Renal pelvis (tissue), 12 donors: Measurements from ENCODE around the gene MORC4. TPM values are rescaled to one million over a fixed set of nuclear protein-coding genes. Genes with fewer than 3 reads are reported as not detected.
A peak's percentile ranks its signal among the peaks of the same experiment; 100 is the strongest.
"Not testable (repeated sequence)": the region's sequence is repeated elsewhere in the genome, so short reads cannot be mapped to it uniquely, and the experiment has no call there.

Experiments
- DNase-seq: peaks from one replicate; pipeline ENCODE4 v3.0.0-alpha.2; 2013
- long read RNA-seq, 16 experiments: transcript quantifications; one replicate each; lab custom pipeline, GENCODE V29; 2026
- polyA plus RNA-seq, 3 donors: library from polyadenylated mRNA; unstranded; fragments of 120-200 nt; gene quantifications; one replicate each; pipeline ENCODE4 v1.2.1, GENCODE V29; 2013; ENCODE audit not compliant: insufficient read length in 3 of 3

Gene MORC4
- 10 to 100 TPM; 18.3 to 20.8 (median 19.7) TPM for polyA plus RNA-seq
- long read RNA-seq, donor 1, partial matches to known transcripts = 0 of 5 reads
- long read RNA-seq, donor 1, other reads (novel, unspliced or antisense) = 0 of 5 reads
- long read RNA-seq, donor 2, partial matches to known transcripts = 0 of 3 reads
- long read RNA-seq, donor 2, other reads (novel, unspliced or antisense) = 0 of 3 reads
- long read RNA-seq, donor 3 = 0 reads
- long read RNA-seq, donor 4 = 0 reads
- long read RNA-seq, donor 5, partial matches to known transcripts = 0 of 2 reads
- long read RNA-seq, donor 5, other reads (novel, unspliced or antisense) = 0 of 2 reads
- long read RNA-seq, donor 6, partial matches to known transcripts = 26 of 27 reads
- long read RNA-seq, donor 6, other reads (novel, unspliced or antisense) = 0 of 27 reads
- long read RNA-seq, donor 7, partial matches to known transcripts = 0 of 1 reads
- long read RNA-seq, donor 7, other reads (novel, unspliced or antisense) = 0 of 1 reads
- long read RNA-seq, donor 8, partial matches to known transcripts = 0 of 1 reads
- long read RNA-seq, donor 8, other reads (novel, unspliced or antisense) = 0 of 1 reads
- long read RNA-seq, donor 9, partial matches to known transcripts = 0 of 3 reads
- long read RNA-seq, donor 9, other reads (novel, unspliced or antisense) = 0 of 3 reads
- long read RNA-seq, donor 10, partial matches to known transcripts = 0 of 3 reads
- long read RNA-seq, donor 10, other reads (novel, unspliced or antisense) = 0 of 3 reads
- long read RNA-seq, donor 11, partial matches to known transcripts = 0 of 1 reads
- long read RNA-seq, donor 11, other reads (novel, unspliced or antisense) = 0 of 1 reads
- long read RNA-seq, donor 12, partial matches to known transcripts = 0 of 4 reads
- long read RNA-seq, donor 12, other reads (novel, unspliced or antisense) = 0 of 4 reads
- long read RNA-seq, donor 13, partial matches to known transcripts = 0 of 1 reads
- long read RNA-seq, donor 13, other reads (novel, unspliced or antisense) = 0 of 1 reads
- long read RNA-seq, donor 14, partial matches to known transcripts = 0 of 2 reads
- long read RNA-seq, donor 14, other reads (novel, unspliced or antisense) = 0 of 2 reads
- long read RNA-seq, donor 15, partial matches to known transcripts = 28 of 30 reads
- long read RNA-seq, donor 15, other reads (novel, unspliced or antisense) = 0 of 30 reads
- long read RNA-seq, donor 16, partial matches to known transcripts = 0 of 2 reads
- long read RNA-seq, donor 16, other reads (novel, unspliced or antisense) = 0 of 2 reads

DNA sequence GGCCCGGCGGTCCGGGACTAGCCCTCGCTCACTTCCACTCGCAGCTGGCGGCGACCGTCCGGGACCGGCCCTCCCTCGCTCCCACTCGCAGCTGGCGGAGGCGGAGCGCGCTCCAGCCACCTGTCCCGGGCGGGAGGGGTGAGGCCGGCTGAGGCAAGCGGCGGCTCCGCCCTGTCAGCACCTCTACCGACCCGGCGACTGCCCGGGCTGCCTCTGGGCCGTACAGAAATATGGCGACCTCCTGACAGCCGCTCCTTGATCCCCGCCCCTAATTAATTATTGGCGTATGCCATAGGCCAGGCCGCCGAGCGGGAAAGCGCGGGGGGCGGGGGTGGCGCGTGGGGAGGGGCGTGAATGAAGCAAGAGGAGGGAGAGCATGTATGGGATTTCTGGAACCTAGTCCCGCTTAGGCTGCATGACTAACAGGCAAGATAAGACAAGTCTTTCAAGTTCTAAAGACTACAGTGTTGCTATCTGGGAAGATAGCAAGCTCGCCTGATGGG is at the start of gene MORC4:
MORC4 (minus strand) TSS at position 200 of the 503 bp plus-strand sequence. CDS start 243 bp downstream, outside the sequence.
- DNase-seq = peak; percentile 52

GRCh38 chrX:107047622-107048021 is 47.6 kb upstream of the MORC4 start:
- no peak for DNase-seq

GRCh38 chrX:107029752-107030151 is 29.7 kb upstream of the MORC4 start:
- no peak for DNase-seq

- DNase-seq = peak; percentile 10
Observed at GRCh38 chrX:107025545-107025944, 25.5 kb upstream of the MORC4 start.

GRCh38 chrX:107014936-107015335 is 14.9 kb upstream of the MORC4 start:
- no peak for DNase-seq

- no peak for DNase-seq
Observed at GRCh38 chrX:107008034-107008433, 8.0 kb upstream of the MORC4 start.

- DNase-seq = peak; percentile 31
Observed at GRCh38 chrX:106999002-106999975, 723 bp downstream of the MORC4 start.

GRCh38 chrX:106997611-106998010 is 2.4 kb downstream of the MORC4 start:
- no peak for DNase-seq

DNA sequence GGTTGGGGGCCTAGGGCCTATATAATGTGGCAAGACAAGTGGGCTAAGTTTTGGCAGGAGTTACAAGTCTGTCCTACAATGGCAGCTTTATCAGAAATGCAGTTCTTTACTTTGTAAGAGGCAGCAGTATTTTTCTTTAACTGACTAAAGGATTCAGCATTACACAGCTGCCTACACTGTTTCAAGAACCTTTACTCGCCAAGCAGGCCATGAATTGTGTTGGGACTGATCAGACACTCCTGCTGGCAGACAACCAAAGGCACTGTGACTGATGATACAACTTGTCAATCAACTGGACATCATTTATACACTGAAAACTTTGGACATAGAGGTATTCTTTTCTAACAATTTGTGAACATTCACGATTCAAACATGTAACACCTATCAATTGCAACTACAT is 4.3 kb downstream of the MORC4 start:
- no peak for DNase-seq

DNA sequence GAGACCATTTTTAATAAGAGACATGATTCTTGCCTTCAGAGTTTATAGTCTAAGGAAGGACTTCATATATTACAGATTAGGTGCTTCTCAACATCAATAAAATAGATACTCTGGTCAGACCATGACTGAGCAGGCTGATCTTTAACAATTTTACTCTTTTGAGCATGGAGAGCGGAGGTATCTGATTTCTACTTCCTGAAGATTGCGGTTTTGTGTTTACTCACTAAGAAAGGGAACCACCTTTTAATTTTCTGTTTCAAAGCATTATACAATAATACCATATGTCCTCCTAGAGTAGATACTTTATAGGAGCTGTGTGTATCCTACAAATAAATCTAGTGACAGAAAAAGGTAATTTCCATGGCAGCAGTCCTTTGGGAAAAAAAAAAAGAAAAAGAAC is 12.5 kb downstream of the MORC4 start:
- no peak for DNase-seq

DNA sequence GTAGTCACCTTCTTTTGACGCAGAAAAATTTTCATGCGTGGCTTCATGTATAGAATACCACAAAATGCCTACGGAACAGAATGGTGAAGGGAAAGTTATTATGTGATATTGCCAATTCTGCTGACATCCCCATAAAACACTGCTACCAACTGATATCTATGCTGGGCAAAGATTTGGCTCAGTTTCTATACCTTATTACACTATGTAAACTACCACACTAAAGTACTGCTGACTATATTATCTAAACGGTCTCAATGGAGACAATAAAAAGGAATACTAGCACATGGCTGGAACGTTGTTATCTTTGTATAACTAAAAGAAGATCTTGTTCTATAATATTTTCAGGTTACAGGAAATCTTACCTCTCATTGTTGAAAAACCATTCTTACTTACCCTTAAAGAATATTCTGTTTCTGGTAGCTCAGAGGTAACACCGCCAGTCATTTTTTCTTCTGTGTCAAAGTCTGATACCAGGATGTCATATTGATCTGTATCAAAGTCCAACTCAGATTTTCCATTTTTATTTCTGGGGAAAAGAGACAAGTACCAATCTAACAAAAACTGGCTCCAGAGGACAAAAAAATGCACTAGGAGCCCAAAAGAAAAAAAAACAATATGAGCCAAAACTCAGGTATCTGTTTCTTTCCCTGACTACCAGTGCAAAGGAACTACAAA is 18.9 kb downstream of the MORC4 start:
- DNase-seq = no peak

GRCh38 chrX:106976416-106976815 is 23.6 kb downstream of the MORC4 start:
- no peak for DNase-seq

DNA sequence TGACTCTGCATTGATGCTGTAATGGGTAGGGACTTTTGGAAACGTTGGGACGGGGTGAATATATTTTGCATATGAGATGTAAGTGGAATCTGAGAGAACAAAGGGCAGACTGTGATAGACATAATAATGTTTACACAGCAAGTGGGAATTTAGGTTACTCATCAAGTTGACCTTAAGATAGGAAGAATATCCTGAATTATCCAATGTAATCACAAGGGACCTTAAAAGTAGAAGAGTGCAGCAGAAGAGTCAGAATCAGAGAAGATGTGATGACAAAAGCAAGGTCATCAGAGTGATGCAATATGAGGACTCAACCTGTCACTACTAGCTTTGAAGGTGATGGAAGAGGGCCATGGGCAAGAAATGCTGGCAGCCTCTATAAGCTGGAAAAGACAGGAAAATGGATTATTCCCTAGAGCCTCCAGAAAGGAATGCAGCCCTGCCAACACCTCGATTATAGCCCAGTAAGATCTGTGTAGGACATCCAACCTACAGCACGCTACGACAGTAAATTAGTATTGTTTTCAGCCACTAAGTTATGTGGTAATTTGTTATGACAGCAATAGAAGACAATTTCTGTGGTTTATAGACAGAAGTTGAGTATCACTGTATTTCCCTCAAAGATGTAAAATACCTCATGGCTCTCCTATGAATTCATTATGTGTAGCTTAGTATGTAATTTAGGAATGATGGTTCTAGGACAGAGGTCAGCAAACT is 26.4 kb downstream of the MORC4 start:
- DNase-seq = no peak

DNA sequence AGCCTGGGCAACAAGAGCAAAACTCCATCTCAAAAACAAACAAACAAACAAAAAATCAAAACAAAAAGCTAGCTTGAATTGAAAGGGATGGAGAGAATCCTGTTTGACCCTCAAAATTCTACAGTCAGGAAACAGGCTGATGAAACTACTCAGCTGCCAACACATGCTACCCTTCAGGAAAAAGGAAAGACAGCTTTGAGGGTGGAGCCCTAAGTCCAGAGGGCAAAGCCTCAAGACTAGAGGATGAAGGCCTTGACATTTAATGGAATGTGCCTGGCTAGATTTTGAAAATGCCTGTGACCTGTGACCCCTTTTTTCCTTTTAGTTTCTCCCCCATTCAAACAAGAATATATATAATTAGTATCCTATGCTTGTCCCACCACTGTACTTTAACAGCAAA is 27.1 kb downstream of the MORC4 start:
- DNase-seq = no peak

DNA sequence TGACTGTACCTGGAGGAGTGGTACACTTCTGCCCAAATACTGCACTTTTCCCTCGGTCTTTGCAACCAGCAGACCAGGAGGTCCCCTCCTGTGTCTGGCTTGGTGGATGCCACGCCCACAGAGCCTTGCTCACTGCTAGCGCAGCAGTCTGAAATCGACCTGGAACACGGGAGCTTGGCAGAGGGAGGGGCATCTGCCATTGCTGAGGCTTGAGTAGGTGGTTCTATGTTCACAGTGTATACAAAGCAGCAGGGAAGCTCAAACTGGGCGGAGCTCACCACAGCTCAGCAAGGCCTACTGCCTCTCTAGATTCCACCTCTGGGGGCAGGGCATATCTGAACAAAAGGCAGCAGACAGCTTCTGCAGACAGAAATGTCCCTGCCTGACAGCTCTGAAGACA is 33.5 kb downstream of the MORC4 start:
- not testable (repeated sequence) for DNase-seq

GRCh38 chrX:106964290-106964689 is 35.7 kb downstream of the MORC4 start:
- no peak for DNase-seq

DNA sequence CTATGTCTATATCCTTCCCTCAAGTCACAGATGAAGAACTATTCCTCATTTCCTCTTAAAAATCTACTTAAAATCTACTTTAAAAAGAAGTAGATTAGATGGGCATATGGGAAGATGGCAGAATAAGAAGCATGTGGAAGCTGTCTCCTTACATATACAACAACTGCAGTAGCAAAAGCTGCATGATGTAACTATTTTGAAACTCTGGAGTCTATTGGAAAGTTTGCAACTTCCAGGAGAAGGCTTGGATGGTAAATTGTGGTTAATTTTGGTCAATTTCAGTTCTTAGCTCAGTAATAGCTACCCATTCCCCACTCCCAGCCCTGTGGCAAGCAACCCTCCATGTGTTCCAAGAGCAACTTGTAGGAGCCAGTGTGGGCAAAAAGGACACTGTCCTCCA is 36.9 kb downstream of the MORC4 start:
- no peak for DNase-seq

DNA sequence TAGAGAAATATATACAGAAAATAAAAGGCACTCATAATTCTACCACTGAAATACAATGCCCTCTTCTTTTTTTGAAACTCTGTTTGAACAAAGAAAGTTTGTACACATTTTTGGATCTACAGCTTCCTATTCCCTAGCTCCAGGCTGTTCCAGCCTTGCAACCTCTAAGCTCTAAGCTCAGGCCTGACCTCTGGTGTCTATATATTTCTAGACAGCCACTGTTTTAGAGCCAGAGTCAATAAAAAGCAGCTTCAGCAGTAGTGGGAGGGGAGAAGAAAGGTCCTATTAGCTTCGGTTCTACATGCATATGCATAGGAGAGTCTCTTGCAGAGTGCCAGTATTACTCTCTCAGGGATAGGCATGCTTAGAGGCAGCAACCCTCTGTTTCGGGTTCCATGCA is 40.1 kb downstream of the MORC4 start:
- DNase-seq = peak; percentile 19

GRCh38 chrX:106957856-106958255 is 42.2 kb downstream of the MORC4 start:
- DNase-seq = no peak
